ENCODE measurements around the gene FANK1.
"Not testable (repeated sequence)": the region's sequence is repeated elsewhere in the genome, so short reads cannot be mapped to it uniquely, and the experiment has no call there.

Gene FANK1

GRCh38 chr10:125878957-125879835, 17.2 kb upstream of the FANK1 start:
- peaks cover 8% of the 10 kb centered on the region for H3K9me3 ChIP-seq (ENCODE audit: control insufficient read depth, insufficient read depth, low read length)
- peaks cover 17% of the 10 kb centered on the region for H3K4me1 ChIP-seq (ENCODE audit: insufficient read depth, low read length)
- no peak overlapping the region for H3K9ac ChIP-seq (ENCODE audit: low read depth, low read length)
- H3K36me3 ChIP-seq (ENCODE audit: insufficient read depth, low read length) = no peaks in the 10 kb centered on the region; the same call in 1 of the 2 replicates

- Histone ChIP-seq H3K9me3 (ENCODE audit: control insufficient read depth, insufficient read depth, low read length) (peaks cover 8% of the 10 kb centered on the region), H3K36me3 (ENCODE audit: insufficient read depth, low read length) (no peaks in the 10 kb centered on the region; the same call in 1 of the 2 replicates), H3K9ac (ENCODE audit: low read depth, low read length) (no peak overlapping the region), H3K4me1 (ENCODE audit: insufficient read depth, low read length) (peaks cover 17% of the 10 kb centered on the region)
Measured at GRCh38 chr10:125880719-125881118, 15.6 kb upstream of the FANK1 start.

- Histone ChIP-seq H3K4me1 (ENCODE audit: insufficient read depth, low read length) (peaks cover 17% of the 10 kb centered on the region), H3K9me3 (ENCODE audit: control insufficient read depth, insufficient read depth, low read length) (peaks cover 4% of the 10 kb centered on the region), H3K9ac (ENCODE audit: low read depth, low read length) (no peak within 1 kb of the TSS), H3K36me3 (ENCODE audit: insufficient read depth, low read length) (no peaks in the 10 kb centered on the region; the same call in 1 of the 2 replicates)
Measured at GRCh38 chr10:125881192-125881591, 15.2 kb upstream of the FANK1 start, which contains the start of gene DHX32. DHX32 (minus strand) TSS chr10:125881292; CDS start chr10:125880824, 468 bp downstream.

GRCh38 chr10:125882596-125882995, 13.8 kb upstream of the FANK1 start:
- Histone ChIP-seq H3K36me3 (ENCODE audit: insufficient read depth, low read length) (no peaks in the 10 kb centered on the region; the same call in 1 of the 2 replicates), H3K9ac (ENCODE audit: low read depth, low read length) (no peak overlapping the region), H3K9me3 (ENCODE audit: control insufficient read depth, insufficient read depth, low read length) (no peaks in the 10 kb centered on the region), H3K4me1 (ENCODE audit: insufficient read depth, low read length) (peaks cover 17% of the 10 kb centered on the region)

- Histone ChIP-seq H3K36me3 (ENCODE audit: insufficient read depth, low read length) (no peaks in the 10 kb centered on the region; the same call in 1 of the 2 replicates), H3K9me3 (ENCODE audit: control insufficient read depth, insufficient read depth, low read length) (no peaks in the 10 kb centered on the region), H3K4me1 (ENCODE audit: insufficient read depth, low read length) (peaks cover 17% of the 10 kb centered on the region), H3K9ac (ENCODE audit: low read depth, low read length) (no peak overlapping the region)
Measured at GRCh38 chr10:125883211-125883610, 13.2 kb upstream of the FANK1 start.

GRCh38 chr10:125886914-125887512, 9.4 kb upstream of the FANK1 start:
- H3K9ac ChIP-seq (ENCODE audit: low read depth, low read length) = no peak overlapping the region
- H3K4me1 ChIP-seq (ENCODE audit: insufficient read depth, low read length) = peaks cover 4% of the 10 kb centered on the region
- H3K9me3 ChIP-seq (ENCODE audit: control insufficient read depth, insufficient read depth, low read length) = no peaks in the 10 kb centered on the region
- H3K36me3 ChIP-seq (ENCODE audit: insufficient read depth, low read length) = no peaks in the 10 kb centered on the region; the same call in 1 of the 2 replicates

GRCh38 chr10:125889441-125889840, 6.9 kb upstream of the FANK1 start:
- H3K36me3 ChIP-seq (ENCODE audit: insufficient read depth, low read length); H3K9me3 ChIP-seq (ENCODE audit: control insufficient read depth, insufficient read depth, low read length); H3K4me1 ChIP-seq (ENCODE audit: insufficient read depth, low read length); H3K9ac ChIP-seq (ENCODE audit: low read depth, low read length): not testable (repeated sequence)

- not testable (repeated sequence) for H3K9ac ChIP-seq (ENCODE audit: low read depth, low read length); H3K9me3 ChIP-seq (ENCODE audit: control insufficient read depth, insufficient read depth, low read length); H3K4me1 ChIP-seq (ENCODE audit: insufficient read depth, low read length); H3K36me3 ChIP-seq (ENCODE audit: insufficient read depth, low read length)
Measured at GRCh38 chr10:125892402-125892801, 4.0 kb upstream of the FANK1 start.

- H3K4me1 ChIP-seq (ENCODE audit: insufficient read depth, low read length); H3K36me3 ChIP-seq (ENCODE audit: insufficient read depth, low read length); H3K9me3 ChIP-seq (ENCODE audit: control insufficient read depth, insufficient read depth, low read length); H3K9ac ChIP-seq (ENCODE audit: low read depth, low read length): not testable (repeated sequence)
Measured at GRCh38 chr10:125894176-125894575, 2.2 kb upstream of the FANK1 start.

GRCh38 chr10:125895130-125896087, 955 bp upstream of the FANK1 start:
- peak overlapping the region; percentile 49 for H3K9ac ChIP-seq (ENCODE audit: low read depth, low read length)
- not testable (repeated sequence) for H3K9me3 ChIP-seq (ENCODE audit: control insufficient read depth, insufficient read depth, low read length); H3K36me3 ChIP-seq (ENCODE audit: insufficient read depth, low read length); H3K4me1 ChIP-seq (ENCODE audit: insufficient read depth, low read length)

- not testable (repeated sequence) for H3K9me3 ChIP-seq (ENCODE audit: control insufficient read depth, insufficient read depth, low read length); H3K4me1 ChIP-seq (ENCODE audit: insufficient read depth, low read length); H3K36me3 ChIP-seq (ENCODE audit: insufficient read depth, low read length)
- peak overlapping the region; percentile 49; the same call in 1 of the 2 replicates for H3K9ac ChIP-seq (ENCODE audit: low read depth, low read length)
Measured at GRCh38 chr10:125897317-125897716, 953 bp downstream of the FANK1 start.

- H3K9me3 ChIP-seq (ENCODE audit: control insufficient read depth, insufficient read depth, low read length); H3K9ac ChIP-seq (ENCODE audit: low read depth, low read length); H3K36me3 ChIP-seq (ENCODE audit: insufficient read depth, low read length): not testable (repeated sequence)
- H3K4me1 ChIP-seq (ENCODE audit: insufficient read depth, low read length) = peaks cover 10% of the 10 kb centered on the region; the same call in 1 of the 2 replicates
Measured at GRCh38 chr10:125900963-125901362, 4.6 kb downstream of the FANK1 start.

- H3K36me3 ChIP-seq (ENCODE audit: insufficient read depth, low read length); H3K9ac ChIP-seq (ENCODE audit: low read depth, low read length); H3K9me3 ChIP-seq (ENCODE audit: control insufficient read depth, insufficient read depth, low read length): not testable (repeated sequence)
- peaks cover 10% of the 10 kb centered on the region; the same call in 1 of the 2 replicates for H3K4me1 ChIP-seq (ENCODE audit: insufficient read depth, low read length)
Measured at GRCh38 chr10:125903135-125903640, 6.8 kb downstream of the FANK1 start.
